H9 (cell line): Measurements from ENCODE around the gene MPHOSPH10. TPM values are rescaled to one million over a fixed set of nuclear protein-coding genes. Genes with fewer than 3 reads are reported as not detected.

Experiments
- DNase-seq: peaks from one replicate; pipeline ENCODE4 v3.0.0-alpha.2; 2017
- H2AFZ ChIP-seq: one replicate; pipeline ENCODE4 v1.6.1; 2013; ENCODE audit warnings: mild to moderate bottlenecking, low read length, control low read depth, moderate library complexity
- H2AK5ac ChIP-seq: 2 replicates; pipeline ENCODE4 v1.6.1; 2013; ENCODE audit warnings: low read length, control low read depth, mixed read lengths; ENCODE audit not compliant: insufficient read length
- H2BK120ac ChIP-seq: one replicate; pipeline ENCODE4 v1.6.1; 2013; ENCODE audit warnings: low read depth, mild to moderate bottlenecking, low read length, control low read depth, inconsistent platforms; ENCODE audit not compliant: poor library complexity, severe bottlenecking
- H2BK12ac ChIP-seq: 2 replicates; pipeline ENCODE4 v1.6.1; 2013; ENCODE audit warnings: low read length, control low read depth, mixed read lengths, low read depth; ENCODE audit not compliant: insufficient read length
- H2BK15ac ChIP-seq: 2 replicates; pipeline ENCODE4 v1.6.1; 2013; ENCODE audit warnings: low read depth, low read length, control low read depth
- H2BK20ac ChIP-seq: one replicate; pipeline ENCODE4 v1.6.1; 2013; ENCODE audit warnings: low read depth, mild to moderate bottlenecking, low read length, control low read depth, inconsistent platforms; ENCODE audit not compliant: poor library complexity, severe bottlenecking
- H2BK5ac ChIP-seq: 2 replicates; pipeline ENCODE4 v1.6.1; 2013; ENCODE audit warnings: low read length, control low read depth, mixed read lengths; ENCODE audit not compliant: insufficient read length
- H3K14ac ChIP-seq: 2 replicates; pipeline ENCODE4 v1.6.1; 2013; ENCODE audit warnings: low read length, control low read depth; ENCODE audit not compliant: insufficient read depth
- H3K18ac ChIP-seq: 2 replicates; pipeline ENCODE4 v1.6.1; 2013; ENCODE audit warnings: low read depth, mild to moderate bottlenecking, mixed read lengths, low read length, control low read depth; ENCODE audit not compliant: insufficient read length
- H3K23ac ChIP-seq: 2 replicates; pipeline ENCODE4 v1.6.1; 2013; ENCODE audit warnings: low read length, control low read depth, mixed read lengths, low read depth; ENCODE audit not compliant: insufficient read length
- H3K23me2 ChIP-seq: 2 replicates; pipeline ENCODE4 v1.6.1; 2013; ENCODE audit warnings: low read depth, mild to moderate bottlenecking, mixed read lengths, low read length, control low read depth; ENCODE audit not compliant: insufficient read length, poor library complexity, severe bottlenecking
- H3K27ac ChIP-seq: 2 replicates; pipeline ENCODE4 v1.5.1; 2013; ENCODE audit warnings: low read length, control low read depth, mixed read lengths, low read depth; ENCODE audit not compliant: insufficient read length
- H3K27me3 ChIP-seq: 2 replicates; pipeline ENCODE4 v1.6.1; 2013; ENCODE audit warnings: low read length, control low read depth, inconsistent platforms; ENCODE audit not compliant: insufficient read depth
- H3K4ac ChIP-seq: 2 replicates; pipeline ENCODE4 v1.6.1; 2013; ENCODE audit warnings: low read depth, mild to moderate bottlenecking, control low read depth, inconsistent platforms, low read length, moderate library complexity
- H3K4me1 ChIP-seq: 2 replicates; pipeline ENCODE4 v1.6.1; 2013; ENCODE audit warnings: low read length, control low read depth, inconsistent platforms; ENCODE audit not compliant: insufficient read depth
- H3K4me2 ChIP-seq: 2 replicates; pipeline ENCODE4 v1.6.1; 2013; ENCODE audit warnings: low read length, control low read depth, mixed read lengths; ENCODE audit not compliant: insufficient read length, insufficient read depth
- H3K56ac ChIP-seq: 2 replicates; pipeline ENCODE4 v1.6.1; 2013; ENCODE audit warnings: low read depth, mild to moderate bottlenecking, mixed read lengths, low read length, control low read depth; ENCODE audit not compliant: insufficient read length
- H3K79me1 ChIP-seq: 2 replicates; pipeline ENCODE4 v1.6.1; 2013; ENCODE audit warnings: low read depth, mild to moderate bottlenecking, moderate library complexity, low read length, control low read depth, inconsistent platforms; ENCODE audit not compliant: insufficient read depth, poor library complexity, severe bottlenecking
- H3K79me2 ChIP-seq: 2 replicates; pipeline ENCODE4 v1.6.1; 2013; ENCODE audit warnings: low read length, control low read depth, inconsistent platforms; ENCODE audit not compliant: insufficient read depth
- H3K9ac ChIP-seq: 2 replicates; pipeline ENCODE4 v1.6.1; 2013; ENCODE audit warnings: low read length, control low read depth, mixed read lengths; ENCODE audit not compliant: insufficient read length; ENCODE audit errors: extremely low read depth
- H3K9me3 ChIP-seq: one replicate; pipeline ENCODE4 v1.6.1; 2013; ENCODE audit warnings: low read depth, low read length, inconsistent platforms; ENCODE audit not compliant: control insufficient read depth
- H3T11ph ChIP-seq: one replicate; pipeline ENCODE4 v1.6.1; 2013; ENCODE audit warnings: mild to moderate bottlenecking, low read length, control low read depth, inconsistent platforms
- H4K20me1 ChIP-seq: one replicate; pipeline ENCODE4 v1.6.1; 2013; ENCODE audit not compliant: control insufficient read depth, insufficient read length, insufficient read depth
- H4K5ac ChIP-seq: 2 replicates; pipeline ENCODE4 v1.6.1; 2013; ENCODE audit warnings: low read depth, mild to moderate bottlenecking, mixed read lengths, low read length, control low read depth; ENCODE audit not compliant: insufficient read length
- H4K8ac ChIP-seq: replicated peaks from 2 replicates; pipeline ENCODE4 v1.6.1; 2013; ENCODE audit warnings: low read length, control low read depth, mixed read lengths, low read depth; ENCODE audit not compliant: insufficient read length
- H4K91ac ChIP-seq: 2 replicates; pipeline ENCODE4 v1.6.1; 2013; ENCODE audit warnings: low read depth, mild to moderate bottlenecking, moderate library complexity, mixed read lengths, low read length, control low read depth; ENCODE audit not compliant: insufficient read length
- H3K27ac Mint-ChIP-seq, 3 experiments: 2 replicates in 2 of 3; 3 replicates in 1 of 3; pipeline ENCODE4 v1.8.0; 2020 to 2021; ENCODE audit warnings: mixed read lengths in 3 of 3, mild to moderate bottlenecking in 1 of 3, moderate library complexity in 1 of 3
- H3K27me3 Mint-ChIP-seq: 2 replicates; pipeline ENCODE4 v1.8.0; 2021; ENCODE audit warnings: low read depth, mild to moderate bottlenecking, moderate library complexity, mixed read lengths
- H3K36me3 Mint-ChIP-seq, 3 experiments: 2 replicates in 2 of 3; 3 replicates in 1 of 3; pipeline ENCODE4 v1.8.0; 2020 to 2021; ENCODE audit warnings: low read depth in 3 of 3, mixed read lengths in 3 of 3; ENCODE audit not compliant: insufficient read depth in 1 of 3
- H3K4me1 Mint-ChIP-seq, 2 experiments: 2 replicates each; pipeline ENCODE4 v1.8.0; 2020; ENCODE audit warnings: mixed read lengths in 2 of 2
- H3K4me3 Mint-ChIP-seq, 2 experiments: 2 replicates in 1 of 2; 3 replicates in 1 of 2; pipeline ENCODE4 v1.8.0; 2020 to 2021; ENCODE audit warnings: mild to moderate bottlenecking in 2 of 2, mixed read lengths in 2 of 2, moderate library complexity in 1 of 2
- H3K9me3 Mint-ChIP-seq, 2 experiments: 2 replicates in 1 of 2; 3 replicates in 1 of 2; pipeline ENCODE4 v1.8.0; 2020; ENCODE audit warnings: mild to moderate bottlenecking in 2 of 2, mixed read lengths in 2 of 2, moderate library complexity in 1 of 2
- CTCF ChIP-seq: fragments of 200-600 bp; sonication (generic); conservative IDR thresholded peaks from 3 replicates; pipeline ENCODE4 v1.8.0; 2021; ENCODE audit warnings: antibody characterized with exemption, mild to moderate bottlenecking
- WGBS: extraction: QIAGEN DNeasy Blood & Tissue Kit; methylation state at CpG from one replicate; pipeline ENCODE4 v1.1.7; 2013; ENCODE audit warnings: missing lambda C conversion rate, low lambda C conversion rate, mixed read lengths; ENCODE audit not compliant: insufficient read length; ENCODE audit errors: extremely low coverage; 5-methylcytosine and 5-hydroxymethylcytosine counted together
- long read RNA-seq: library from polyadenylated mRNA; unstranded; transcript quantifications from one replicate; pipeline ENCODE4 v2.0.0, GENCODE V29; 2020
- total RNA-seq: library from RNA; stranded (reverse); gene quantifications from 2 replicates; pipeline ENCODE4 v1.2.1, GENCODE V29; 2021

The MPHOSPH10 gene
- 42.1 and 45.6 TPM in 2 replicates for total RNA-seq
- long read RNA-seq, transcript MPHOSPH10-201 (11 exons, 2,484 nt): major isoform, 35 of 171 reads
- long read RNA-seq, transcript MPHOSPH10-205 (5 exons, 2,068 nt): minor isoform, 13 of 171 reads
- long read RNA-seq, partial matches to known transcripts: 116 of 171 reads
- long read RNA-seq, other reads (novel, unspliced or antisense): 7 of 171 reads

DNA sequence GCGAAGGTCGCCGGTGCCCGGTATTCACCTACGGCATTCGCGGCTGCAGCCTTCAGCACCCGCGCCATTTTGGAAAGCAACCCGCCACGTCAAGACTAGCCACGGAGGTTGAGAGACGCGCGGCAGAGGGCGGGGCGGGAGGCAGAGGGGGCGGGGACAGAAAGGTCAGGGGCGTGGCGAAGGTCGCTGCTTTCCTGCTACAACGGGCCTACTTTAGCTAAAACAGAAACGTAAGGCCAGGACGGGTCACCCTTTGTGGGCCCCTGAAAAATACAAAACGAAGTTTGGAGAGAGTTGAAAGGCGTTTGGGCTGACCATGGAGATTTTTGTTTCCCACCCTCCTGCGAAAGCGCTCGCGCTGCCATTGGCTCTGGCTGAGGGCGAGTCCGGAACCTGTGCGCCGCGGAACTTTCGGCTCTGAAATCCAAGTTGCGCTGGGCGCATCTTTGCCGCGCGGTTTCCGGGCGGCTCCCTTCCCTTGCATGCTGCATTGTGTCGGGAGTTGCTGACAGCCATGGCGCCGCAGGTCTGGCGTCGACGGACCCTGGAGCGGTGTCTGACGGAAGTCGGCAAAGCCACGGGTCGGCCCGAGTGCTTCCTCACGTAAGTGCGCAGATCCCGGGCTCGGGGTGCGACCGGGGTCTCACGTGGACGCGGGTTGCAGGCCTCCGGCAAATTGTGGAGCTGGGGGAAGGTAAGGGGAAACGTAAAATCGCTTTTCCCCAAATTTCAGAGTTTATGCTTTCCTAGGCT lies at the start of gene MPHOSPH10, which contains the start of gene MCEE:
MPHOSPH10 (plus strand) TSS at position 483 of the 753 bp plus-strand sequence; CDS start at position 515, 32 bp downstream.
MCEE (minus strand) TSS at position 78 of the 753 bp plus-strand sequence; CDS start at position 68, 10 bp downstream.
- H3K27ac Mint-ChIP-seq: peak within 1 kb of the TSS; percentile 96 to 98 (median 98)
- Histone ChIP-seq H4K8ac (no peak within 1 kb of the TSS), H3K4me1 (no peaks in the 10 kb centered on the region)

More for the DNA sequence above, at the start of gene MPHOSPH10, which contains the start of gene MCEE:
- Mint-ChIP-seq H3K9me3 (no peaks in the 10 kb centered on the region), H3K4me3 (no peak within 1 kb of the TSS), H3K4me1 (peaks cover 7 to 8% of the 10 kb centered on the region in 2 experiments), H3K36me3 (peaks cover 4 to 19% (median 18%) of the 10 kb centered on the region in 3 experiments; a peak in 6 of 7 replicates), H3K27me3 (no peaks in the 10 kb centered on the region; the same call in 1 of the 2 replicates)
- Histone ChIP-seq H3K79me2 (peaks cover 8% of the 10 kb centered on the region; the same call in 1 of the 2 replicates), H2BK12ac (no peak within 1 kb of the TSS), H2AFZ (peak within 1 kb of the TSS; percentile 93), H2AK5ac (no peak within 1 kb of the TSS), H3K18ac (peak within 1 kb of the TSS; percentile 63), H2BK120ac (no peak within 1 kb of the TSS), H3K4me2 (peak within 1 kb of the TSS; percentile 65), H4K20me1 (no peaks in the 10 kb centered on the region), H3K79me1 (peaks cover 4% of the 10 kb centered on the region), H4K5ac (no peak within 1 kb of the TSS), H3K9ac (peak within 1 kb of the TSS; percentile 82), H2BK15ac (no peak within 1 kb of the TSS), H3K23me2 (peaks cover 4% of the 10 kb centered on the region), H3K4ac (no peak within 1 kb of the TSS), H2BK20ac (no peak within 1 kb of the TSS), H3K27ac (no peak within 1 kb of the TSS), H4K91ac (no peak within 1 kb of the TSS), H3K14ac (peak within 1 kb of the TSS; percentile 74), H2BK5ac (no peak within 1 kb of the TSS), H3K56ac (no peak within 1 kb of the TSS), H3T11ph (no peak within 1 kb of the TSS), H3K23ac (no peak within 1 kb of the TSS), H3K9me3 (no peaks in the 10 kb centered on the region), H3K27me3 (no peaks in the 10 kb centered on the region)
- TF ChIP-seq CTCF: no peak
- DNase-seq: peak; percentile 93
- WGBS: no CpG with 5 or more reads among the region's 67 CpGs
